ENCODE data around the gene LANCL2.
"Not testable (repeated sequence)": the region's sequence is repeated elsewhere in the genome, so short reads cannot be mapped to it uniquely, and the experiment has no call there.

- not testable (repeated sequence) for TF ChIP-seq CTCF, POLR2A (IDR thresholded peaks at IDR 0.05)
These were observed 106.5 kb downstream of the LANCL2 start for GRCh38 chr7:55471594-55471993.
